Brain pericyte (primary cell): Measurements from ENCODE around the gene CDS1.
"Not testable (repeated sequence)": the region's sequence is repeated elsewhere in the genome, so short reads cannot be mapped to it uniquely, and the experiment has no call there.

Experiments used
- DNase-seq: peaks from one replicate; pipeline ENCODE4 v3.0.0-alpha.2; 2012; ENCODE audit warnings: low read depth, low spot score

The CDS1 gene

DNA sequence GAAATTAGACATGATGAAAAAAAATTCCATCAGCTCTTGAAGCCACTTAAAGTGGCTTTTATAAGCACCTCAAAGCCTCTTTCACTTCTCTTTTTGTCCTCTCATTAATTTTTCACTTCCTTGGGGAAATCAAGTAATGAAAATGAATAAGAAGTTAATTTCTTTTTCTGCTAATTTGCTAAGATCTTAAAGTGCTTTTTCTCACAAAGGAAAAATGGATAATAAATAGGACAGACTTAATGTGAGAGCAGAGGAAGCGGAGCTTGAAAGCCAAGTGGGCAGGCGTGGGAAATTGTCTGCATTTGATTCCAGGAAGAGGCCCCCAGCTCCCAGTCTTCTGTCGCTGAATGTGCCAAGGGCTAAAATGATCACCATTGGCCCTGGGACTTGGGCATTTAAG, 28.6 kb downstream of the CDS1 start:
- DNase-seq: no peak

DNA sequence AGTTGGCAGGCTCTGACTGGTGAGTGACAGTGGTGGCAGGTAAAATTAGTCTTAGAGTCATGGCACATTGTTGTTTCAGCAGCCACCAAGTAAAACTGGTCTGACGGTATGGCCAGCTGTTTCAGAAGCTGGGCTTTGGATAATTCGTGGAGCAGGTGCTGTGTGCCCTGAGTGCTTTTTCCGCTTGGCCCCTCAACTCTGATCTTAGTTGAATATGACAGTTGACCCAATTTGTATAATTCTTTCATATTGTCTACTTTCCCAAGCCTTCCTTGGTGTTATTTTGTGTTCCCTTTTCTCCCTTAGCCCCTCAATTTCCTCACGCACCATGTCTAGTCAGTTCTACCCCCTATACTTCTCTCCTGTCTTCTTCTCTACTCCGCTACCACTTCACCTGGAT, 32.0 kb downstream of the CDS1 start:
- DNase-seq: no peak

DNA sequence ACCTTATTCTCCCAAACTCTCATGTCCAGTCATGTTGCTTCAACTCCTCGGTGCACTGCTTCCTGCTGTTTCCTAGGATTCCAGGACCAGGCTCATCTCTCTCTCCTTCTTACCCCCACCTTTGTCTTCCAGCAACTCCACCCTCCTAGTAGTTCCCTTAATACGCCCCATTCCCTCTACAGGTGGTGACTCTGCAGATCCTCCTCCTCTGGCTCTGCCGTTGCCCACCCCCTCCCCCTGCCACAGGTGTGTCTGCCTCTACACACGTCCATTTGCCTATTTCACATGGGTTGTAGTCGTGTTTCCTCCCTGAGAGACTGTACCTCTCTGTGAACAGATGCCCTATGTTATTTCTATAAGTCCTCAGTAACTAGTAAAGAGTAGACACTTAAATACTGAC, 32.4 kb downstream of the CDS1 start:
- no peak for DNase-seq

DNA sequence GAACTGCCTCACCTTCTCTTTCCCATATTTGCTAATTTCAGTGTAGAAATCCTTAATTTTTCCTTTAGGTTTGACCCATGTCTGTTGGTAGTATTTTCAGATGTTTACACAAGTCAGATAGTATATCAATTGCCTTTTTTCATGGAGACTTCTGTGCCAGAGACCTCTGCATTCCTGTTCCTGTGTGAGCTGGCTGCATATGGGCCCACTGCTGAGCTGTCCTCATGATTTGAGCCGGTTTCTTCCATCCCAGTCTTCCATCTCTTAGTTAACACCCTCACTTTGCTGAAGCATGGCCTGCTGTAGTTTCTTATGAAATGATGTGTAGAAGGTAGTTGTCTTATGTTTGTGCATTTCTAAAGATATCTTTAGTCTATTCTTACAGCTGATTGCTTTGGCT, 40.0 kb downstream of the CDS1 start:
- DNase-seq: no peak

DNA sequence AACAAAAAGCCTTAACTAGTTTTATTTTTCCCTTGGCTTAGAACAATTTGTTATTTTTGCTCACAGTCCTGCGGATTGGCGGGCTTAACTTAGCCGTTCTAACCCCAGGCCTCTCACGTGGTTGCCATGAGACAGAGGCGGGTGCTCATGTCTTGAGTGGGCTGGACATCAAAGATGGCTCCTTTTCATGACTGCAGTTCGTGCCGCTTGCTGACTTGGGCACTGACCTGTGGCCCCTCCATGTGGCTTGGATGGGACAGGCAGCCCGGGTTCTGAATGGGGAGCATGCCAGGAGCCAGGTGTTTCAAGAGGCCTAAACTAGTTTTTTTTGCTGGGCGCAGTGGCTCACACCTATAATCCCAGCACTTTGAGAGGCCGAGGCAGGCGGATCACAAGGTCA, 40.7 kb downstream of the CDS1 start:
- DNase-seq: no peak

DNA sequence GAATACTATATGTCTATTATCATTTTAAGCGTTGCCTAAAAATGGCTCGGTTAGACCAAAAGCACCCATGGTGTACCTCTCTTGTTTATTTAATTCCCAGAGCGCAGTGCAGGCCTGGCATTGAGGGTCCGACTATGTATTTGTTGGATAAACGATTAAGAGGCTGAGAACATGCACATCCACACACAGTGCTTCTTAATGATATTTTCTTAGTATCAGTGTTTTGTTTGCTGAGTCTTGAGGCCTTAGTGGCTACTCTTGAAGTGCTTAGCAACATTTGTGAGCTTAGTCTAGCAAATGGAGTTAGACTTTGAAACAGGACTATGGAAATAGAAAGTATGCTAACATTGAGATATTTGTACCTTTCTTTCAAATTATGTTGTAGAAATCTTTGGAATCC, 43.7 kb downstream of the CDS1 start:
- no peak for DNase-seq

DNA sequence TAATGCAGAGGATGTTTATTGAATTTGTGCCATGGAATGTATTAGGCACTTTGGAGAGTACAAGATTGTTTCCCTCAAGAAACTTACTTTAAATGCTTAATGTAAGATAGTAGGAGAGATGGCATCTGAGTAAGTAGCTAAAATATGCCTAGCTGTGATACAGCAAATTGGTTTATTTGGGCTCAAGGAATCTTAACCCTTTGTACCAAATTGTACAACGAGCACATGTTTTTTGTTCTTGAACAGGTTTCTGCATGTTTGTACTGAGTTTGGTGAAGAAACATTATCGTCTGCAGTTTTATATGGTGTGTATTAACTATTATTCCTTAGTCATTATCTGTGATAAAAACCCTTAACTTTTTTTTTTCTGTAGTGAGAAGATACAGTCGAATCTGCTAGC, 48.6 kb downstream of the CDS1 start:
- DNase-seq: no peak

DNA sequence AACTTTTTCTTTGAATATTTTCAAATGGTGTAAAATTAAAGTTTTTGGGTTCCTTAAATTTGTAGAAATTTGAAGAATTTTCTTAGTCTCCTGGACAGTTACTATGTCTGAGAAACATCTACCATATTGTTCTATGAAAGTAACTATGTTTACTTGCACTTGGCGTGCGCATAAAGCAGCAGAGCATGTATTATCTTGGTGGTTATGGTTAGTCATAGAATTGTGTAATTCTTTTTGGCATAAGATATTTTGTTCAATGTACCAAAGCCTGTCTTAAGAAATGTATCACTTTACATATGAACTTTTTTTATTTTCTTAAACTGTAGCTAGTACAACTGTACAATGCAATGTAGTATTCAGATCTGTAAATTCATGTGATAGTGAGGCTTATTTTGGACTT, 49.2 kb downstream of the CDS1 start:
- DNase-seq: peak; percentile 15

DNA sequence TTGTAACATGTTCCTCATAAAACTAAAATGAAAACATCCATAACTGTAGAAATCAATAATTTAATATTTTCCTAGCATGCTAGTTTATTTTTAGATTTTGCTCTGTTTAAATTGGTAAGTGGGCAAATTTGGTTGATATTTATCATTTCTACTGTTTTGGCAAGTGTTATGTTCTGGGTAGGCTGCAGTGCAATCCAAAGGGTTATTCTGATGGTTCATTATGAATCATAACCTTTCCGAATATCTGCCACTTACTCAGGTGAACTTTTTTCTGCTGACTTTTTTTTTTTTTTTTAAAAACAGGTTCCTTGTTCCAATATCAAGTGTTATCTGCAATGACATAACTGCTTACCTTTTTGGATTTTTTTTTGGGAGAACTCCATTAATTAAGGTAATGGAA, 52.0 kb downstream of the CDS1 start:
- no peak for DNase-seq

DNA sequence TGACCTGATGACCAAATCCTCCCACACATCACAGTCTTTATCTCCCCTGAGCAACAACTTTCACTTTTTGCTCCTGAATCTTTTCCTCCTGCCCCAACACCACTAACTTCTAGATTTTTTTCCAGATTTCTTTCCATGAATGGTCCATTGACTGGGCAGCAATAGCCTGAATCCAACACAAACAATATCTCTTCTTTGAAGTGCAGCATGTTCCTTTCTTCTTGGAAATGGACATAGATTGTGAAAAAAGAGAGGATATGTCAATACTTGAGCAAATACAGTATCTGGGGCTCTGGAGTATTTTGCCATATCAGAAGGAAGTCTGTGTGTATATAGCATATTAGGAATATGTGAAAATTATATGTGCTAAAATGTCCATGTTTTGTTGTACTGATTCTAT, 55.2 kb downstream of the CDS1 start:
- DNase-seq: no peak

DNA sequence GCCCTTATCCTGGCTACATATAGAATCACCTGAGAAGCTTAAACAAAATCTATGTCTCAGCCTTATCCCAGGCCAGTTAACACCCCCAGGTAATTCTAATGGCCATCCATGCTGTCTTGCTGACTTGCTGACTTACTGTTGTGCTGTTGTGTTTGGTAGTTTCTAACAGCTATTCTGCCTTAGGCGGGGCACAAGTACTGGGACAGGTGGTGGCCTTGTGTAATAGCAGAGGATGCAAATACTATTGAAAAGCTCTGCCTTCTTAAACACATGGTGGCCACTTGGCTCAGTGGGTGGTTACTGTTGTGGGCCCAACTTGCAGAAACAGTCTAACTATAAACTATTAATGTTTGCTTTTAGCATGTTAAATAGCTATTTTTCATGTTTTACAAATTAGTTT, 56.2 kb downstream of the CDS1 start:
- DNase-seq: no peak

DNA sequence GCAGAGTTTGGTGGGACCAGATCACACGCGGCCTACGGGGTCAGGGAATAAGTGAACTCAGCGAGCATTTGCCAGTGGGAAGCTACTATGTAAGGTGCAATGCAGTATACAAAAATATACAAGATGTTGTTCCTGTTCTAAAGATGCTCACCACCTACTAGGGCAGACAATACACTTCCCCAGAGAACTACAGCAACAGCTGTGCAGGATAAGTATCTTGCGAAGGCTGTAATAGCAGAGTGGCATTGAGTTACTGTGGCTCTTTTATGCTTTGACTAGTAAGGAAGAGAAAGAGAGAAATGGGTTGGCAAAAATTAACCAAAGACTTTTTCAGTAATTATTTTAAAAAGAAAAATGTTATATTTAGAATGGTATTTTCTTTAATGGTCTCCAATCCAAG, 61.2 kb downstream of the CDS1 start:
- no peak for DNase-seq

DNA sequence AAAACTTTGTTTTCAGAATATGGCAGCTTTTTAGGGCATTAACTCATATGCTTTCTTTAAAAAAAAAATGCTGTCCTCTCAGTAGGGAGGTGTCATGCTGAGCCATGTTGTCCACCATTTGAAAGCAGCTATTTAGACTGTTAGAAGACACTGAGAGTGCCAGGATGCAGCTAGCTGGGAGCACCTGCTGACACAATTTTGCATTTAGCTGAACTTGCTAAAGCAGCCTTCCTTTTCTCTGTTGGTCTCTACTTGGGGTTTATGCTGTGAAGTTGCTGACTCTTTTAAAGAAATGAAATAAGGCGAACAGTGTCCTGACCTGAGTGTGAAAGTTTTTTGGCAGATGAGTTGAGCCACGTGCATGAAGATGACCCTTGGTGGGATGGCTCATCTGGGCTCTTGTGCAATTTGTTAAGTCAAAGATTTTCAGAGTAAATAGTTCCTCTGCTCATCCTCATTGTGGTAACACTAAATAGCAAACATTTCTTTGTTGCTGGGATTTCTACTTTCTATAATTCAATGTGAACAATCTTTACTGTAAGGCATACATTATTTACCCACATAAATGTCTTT, 64.5 kb downstream of the CDS1 start:
- peak; percentile 20 for DNase-seq

DNA sequence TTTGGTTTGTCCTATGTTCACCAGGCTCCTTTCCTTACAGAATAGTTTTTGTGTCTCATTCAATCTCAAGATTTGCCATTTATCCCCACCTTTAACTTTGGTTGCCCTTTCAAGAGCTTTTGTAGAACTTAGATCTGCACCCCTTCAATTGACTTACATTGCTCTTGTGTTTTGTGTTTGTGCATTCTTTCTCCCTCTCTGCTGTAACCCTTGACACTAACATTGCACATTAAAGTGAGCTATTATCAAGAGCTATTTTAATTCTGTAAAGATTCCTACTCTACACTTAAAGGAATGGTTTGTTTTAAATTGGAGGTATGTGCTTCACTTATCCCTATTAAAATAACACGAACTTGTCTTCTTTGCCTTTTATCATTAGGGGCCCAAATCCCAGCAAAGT, 65.3 kb downstream of the CDS1 start:
- no peak for DNase-seq

DNA sequence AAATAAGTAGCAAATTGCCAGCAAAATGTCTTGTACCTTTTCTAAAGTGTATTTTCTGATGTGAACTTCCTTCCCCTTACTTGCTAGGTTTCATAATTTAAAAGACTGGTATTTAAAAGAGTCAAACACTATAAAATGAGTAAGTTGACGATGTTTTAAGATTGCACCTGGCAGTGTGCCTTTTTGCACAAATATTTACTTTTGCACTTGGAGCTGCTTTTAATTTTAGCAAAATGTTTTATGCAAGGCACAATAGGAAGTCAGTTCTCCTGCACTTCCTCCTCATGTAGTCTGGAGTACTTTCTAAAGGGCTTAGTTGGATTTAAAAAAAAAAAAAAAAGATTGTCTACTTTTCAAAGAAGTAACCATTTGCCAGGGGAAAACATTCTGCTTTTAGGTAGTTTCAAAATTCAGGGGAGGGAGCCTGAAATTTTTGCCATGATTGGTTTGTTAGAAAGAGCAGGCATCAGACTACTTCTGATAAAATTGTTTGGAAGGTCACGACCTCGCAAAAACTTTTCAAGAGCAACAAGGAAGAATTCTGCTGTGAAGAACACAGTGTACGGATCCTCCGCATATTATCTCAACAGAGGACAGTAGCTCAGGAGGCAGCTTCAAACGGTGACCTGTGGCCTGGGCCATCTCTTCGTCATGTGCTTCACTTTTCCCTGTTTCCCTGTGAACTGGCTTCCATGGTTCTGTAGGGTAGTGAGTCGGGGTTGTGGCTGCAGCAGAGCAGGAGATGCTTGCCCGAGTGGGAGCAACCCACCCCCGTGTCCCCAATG, 66.1 kb downstream of the CDS1 start:
- no peak for DNase-seq

DNA sequence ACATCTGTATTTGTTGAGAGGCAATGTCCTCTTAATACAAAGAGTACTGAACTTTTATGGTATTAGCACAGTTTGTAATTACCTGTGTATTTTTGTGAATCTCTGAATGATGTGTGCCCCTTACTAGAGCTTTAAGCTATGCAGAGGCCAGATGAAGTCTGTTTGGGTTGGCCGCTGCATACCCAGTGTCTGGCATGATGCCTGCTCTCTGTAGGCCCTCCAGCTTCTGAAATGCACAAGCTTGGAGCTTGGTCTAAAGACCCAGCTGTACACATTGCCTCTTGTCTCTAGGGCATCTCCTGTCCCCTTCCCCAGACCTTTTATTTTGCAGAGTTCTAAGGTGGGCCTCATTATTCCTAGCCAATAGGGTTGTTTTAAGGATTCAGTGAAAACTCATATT, 68.6 kb downstream of the CDS1 start:
- peak; percentile 8 for DNase-seq

DNA sequence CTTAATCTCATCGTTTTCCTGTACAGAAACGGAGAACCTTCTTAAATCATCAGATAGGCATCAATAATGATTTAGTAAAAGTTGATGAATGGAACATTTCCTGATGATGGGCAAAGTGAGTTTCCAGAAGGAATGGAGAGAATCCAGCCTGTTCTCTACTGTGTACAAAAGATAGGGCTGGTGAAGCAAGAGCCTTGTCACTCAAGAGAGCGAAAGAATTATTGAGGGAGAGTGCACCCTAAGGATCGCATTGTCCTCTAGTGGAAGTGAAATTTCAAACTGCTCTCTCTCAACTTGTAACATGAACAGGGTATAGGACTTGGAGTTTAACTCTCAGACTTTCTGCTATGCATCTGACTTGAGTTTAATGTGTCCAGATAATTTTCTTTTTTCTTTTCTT, 69.6 kb downstream of the CDS1 start:
- DNase-seq: no peak

DNA sequence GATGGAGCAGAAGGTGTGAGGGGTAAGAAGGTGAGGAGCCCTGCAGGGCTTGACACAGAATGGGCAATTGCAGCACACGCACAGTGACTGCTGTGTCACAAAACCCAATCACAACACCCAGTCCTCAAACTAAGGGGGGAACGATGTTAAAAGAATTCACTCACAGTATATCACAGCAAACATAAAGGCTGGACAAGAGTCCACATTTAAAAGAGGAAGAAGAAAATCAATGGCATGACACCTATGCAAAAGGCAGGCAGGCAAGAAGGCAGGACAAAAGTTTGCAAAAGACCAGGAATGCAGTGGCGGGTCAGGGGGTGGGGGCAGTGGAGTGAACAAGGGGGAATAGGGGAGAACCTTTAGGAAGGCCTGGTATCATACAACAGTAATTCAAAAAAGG, 77.7 kb downstream of the CDS1 start:
- DNase-seq: no peak

DNA sequence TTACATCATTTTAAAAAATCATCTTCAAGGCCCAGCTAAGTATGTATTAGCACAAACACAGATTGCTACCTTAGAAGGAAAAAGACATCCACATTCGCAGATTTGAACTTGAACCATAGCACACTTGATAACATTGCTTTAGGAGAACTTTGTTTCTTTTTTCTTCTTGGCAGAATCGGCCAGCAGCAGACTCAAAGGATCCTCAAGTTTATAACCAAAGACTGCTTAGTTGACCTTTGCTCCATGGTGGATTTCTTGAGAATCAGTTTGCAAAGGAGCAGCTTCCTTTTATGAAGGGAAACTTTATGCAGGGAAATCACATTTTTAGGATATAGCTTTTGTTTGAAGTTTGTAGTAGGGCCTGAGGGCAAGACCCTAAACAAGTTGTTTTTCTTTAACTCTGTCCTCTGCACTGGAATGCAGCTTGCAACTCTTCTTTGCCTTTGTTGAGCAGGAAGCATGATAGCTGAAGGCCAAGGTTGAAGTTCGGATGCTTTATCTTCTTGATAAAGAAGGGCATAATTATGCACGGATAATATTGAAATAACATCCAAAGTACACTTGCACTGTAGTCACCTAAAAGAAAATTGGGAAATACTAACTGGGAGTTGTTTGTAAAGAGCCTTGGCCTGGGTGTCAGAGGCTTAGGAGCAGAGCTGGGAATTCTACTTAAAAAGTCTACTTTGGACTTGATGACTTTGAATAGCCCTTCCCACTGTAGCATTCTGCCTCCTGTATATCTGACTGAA, 78.4 kb downstream of the CDS1 start:
- no peak for DNase-seq

DNA sequence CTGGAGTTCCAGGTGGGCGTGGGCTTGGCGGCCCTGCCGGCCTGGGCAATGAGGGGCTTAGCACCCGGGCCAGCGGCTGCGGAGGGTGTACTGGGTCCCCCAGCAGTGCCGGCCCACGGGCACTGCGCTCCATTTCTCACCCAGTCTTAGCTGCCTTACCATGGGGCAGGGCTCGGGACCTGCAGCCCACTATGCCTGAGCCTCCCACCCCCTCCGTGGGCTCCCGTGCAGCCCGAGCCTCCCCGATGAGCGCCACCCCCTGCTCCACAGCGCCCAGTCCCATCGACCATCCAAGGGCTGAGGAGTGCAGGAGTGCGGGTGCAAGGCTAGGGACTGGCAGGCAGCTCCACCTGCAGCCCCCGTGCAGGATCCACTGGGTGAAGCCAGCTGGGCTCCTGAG, 81.8 kb downstream of the CDS1 start:
- not testable (repeated sequence) for DNase-seq

DNA sequence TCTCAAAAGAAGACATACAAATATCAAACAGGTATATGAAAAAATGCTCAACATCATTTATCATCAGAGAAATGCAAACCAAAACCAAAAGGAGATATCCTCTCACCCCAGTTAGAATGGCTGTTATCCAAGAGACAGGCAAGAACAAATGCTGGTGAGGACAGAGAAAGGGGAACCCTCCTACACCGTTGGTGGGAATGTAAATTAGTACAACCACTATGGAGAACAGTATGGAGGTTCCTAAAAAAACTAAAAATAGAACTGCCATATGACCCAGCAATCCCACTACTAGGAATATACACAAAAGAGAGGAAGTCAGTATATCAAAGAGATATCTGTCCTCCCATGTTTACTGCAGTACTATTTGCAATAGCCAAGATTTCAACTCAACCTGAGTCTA, 83.5 kb downstream of the CDS1 start:
- no peak for DNase-seq

DNA sequence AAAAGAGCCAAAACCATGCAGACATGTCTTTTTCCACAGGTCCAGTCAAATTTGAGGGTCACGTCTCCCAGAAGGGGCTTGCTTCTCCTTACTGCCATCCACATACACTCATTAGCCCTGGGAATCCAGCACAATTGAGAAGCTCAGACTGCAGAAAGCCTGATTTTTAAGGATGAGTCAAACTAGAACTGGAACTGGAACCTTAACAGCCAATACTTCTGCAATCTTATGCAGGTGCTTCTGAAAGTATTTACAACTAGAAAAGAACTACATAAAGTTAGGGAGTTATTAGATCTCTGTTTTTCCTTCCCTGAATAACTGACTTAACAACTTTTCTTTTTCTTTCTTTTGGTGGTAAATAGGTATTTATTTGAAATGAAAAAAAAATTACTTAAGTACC, 86.3 kb downstream of the CDS1 start:
- no peak for DNase-seq

DNA sequence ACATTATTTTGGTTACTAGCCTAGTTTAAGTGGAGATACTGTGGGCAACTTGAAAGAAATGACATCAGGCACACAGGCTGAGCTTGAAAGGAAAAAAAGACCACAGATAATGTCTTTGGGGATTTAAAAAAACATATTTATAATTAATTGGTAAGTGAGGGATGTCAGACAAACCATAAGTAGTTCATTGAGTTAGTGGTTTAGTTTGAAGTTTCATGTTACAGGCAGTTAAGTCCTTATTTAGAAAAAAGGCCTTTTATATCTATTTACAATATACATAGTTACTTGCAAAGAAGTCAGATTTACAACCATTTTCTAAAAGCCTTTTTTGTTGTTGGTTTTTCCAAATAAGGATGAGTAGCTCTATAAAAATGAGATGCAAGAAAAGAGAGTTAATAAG, 89.2 kb downstream of the CDS1 start:
- no peak for DNase-seq
